Right lobe of liver (tissue), 4 donors: ENCODE measurements around the gene LHFPL5.
A peak's percentile ranks its signal among the peaks of the same experiment; 100 is the strongest.

Source experiments
- POLR2A ChIP-seq: fragments of 450-650 bp; IDR thresholded peaks from one replicate; pipeline ENCODE4 v1.6.1; 2017; ENCODE audit warnings: antibody characterized with exemption, mild to moderate bottlenecking
- TF ChIP-seq, protein P1 (sequence below), 4 donors: fragments of 200-600 bp in 3 of 4; fragments of 450-650 bp in 1 of 4; IDR thresholded peaks; one replicate each; pipeline versions ENCODE4 v1.5.1 to v1.8.0; 2016 to 2022; ENCODE audit warnings: antibody characterized with exemption in 4 of 4, mild to moderate bottlenecking in 2 of 4
- donor health status: DM: no; HTN: no; CAD: no.
- donor health status: DM: no; HTN: no; CAD: no.
- donor health status: DM: no; HTN: yes; CAD: no.

DNA sequence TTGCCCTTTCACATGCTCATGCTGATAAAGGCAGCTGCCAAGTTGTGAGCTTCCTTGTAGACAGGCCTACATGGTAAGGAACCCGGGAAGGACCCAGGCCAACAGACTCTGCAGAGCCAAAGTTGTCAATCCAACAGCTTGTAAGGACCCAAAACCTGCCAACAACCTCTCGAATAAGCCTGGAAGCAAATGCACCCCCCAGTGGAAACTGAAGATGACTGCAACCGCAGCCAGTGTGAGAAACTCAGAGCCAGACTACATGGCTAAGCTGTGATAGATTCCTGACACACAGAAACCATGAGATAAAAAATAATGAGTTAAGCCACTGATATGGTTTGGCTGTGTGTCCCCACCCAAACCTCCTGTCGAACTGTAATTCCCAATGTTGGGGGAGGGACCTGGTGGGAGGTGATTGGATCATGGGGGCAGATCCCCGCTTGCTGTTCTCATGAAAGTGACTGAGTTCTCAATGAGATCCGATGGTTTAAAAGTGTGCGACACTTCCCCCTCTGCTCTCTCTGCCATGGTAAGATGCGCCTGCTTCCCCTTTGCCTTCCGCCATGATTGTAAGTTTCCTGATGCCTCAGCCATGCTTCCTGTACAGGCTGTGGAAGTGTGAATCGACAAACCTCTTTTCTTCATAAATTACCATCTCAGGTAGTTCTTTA lies 47.6 kb upstream of the LHFPL5 start:
- no peak for TF ChIP-seq POLR2A
- TF ChIP-seq, protein P1, sequence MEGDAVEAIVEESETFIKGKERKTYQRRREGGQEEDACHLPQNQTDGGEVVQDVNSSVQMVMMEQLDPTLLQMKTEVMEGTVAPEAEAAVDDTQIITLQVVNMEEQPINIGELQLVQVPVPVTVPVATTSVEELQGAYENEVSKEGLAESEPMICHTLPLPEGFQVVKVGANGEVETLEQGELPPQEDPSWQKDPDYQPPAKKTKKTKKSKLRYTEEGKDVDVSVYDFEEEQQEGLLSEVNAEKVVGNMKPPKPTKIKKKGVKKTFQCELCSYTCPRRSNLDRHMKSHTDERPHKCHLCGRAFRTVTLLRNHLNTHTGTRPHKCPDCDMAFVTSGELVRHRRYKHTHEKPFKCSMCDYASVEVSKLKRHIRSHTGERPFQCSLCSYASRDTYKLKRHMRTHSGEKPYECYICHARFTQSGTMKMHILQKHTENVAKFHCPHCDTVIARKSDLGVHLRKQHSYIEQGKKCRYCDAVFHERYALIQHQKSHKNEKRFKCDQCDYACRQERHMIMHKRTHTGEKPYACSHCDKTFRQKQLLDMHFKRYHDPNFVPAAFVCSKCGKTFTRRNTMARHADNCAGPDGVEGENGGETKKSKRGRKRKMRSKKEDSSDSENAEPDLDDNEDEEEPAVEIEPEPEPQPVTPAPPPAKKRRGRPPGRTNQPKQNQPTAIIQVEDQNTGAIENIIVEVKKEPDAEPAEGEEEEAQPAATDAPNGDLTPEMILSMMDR (IDR thresholded peaks at IDR 0.05): peak; percentile 3 to 42 (median 32)
